ENCODE results near the gene CCDC33.

CCDC33 gene

DNA sequence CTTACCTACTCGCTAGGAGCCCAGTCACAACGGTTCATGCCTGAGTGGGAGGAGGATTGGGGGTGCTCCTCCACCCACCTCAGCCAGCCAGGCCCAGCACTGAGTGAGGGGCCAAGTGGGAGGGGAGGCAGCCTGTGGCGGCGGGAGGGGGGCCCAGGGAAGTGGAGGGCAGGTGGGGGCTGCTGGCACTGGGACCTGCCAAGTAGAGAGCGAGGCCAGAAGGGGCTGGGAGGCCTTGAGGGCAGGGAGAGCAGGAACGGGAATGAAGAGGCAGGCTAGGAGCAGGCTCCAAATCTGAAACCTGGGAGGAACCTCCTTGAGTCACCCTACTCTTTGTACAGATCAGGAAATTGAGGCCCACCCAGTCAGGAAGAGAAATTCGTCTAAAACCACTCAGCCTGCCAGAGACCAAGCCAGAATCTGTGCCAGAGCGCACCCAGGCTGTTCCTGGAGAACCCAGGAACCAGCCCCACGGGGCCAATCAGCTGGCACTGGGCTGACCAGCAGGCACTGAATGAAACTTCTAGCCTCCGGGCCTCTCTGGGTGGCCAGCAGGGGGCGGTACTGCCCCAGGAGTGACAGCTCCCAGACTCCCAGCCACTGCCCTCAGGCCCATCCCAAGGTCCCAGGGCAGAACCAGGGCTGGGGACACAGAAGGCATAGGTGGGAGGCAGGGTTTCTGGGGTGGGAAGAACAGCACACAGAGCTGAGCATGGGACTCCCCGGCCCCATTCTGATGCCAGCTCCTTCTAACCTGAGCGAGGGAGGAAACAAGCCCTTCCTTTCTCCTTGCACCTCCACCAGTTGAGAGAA lies 146.1 kb downstream of the CCDC33 start:
- TF ChIP-seq, protein P1, sequence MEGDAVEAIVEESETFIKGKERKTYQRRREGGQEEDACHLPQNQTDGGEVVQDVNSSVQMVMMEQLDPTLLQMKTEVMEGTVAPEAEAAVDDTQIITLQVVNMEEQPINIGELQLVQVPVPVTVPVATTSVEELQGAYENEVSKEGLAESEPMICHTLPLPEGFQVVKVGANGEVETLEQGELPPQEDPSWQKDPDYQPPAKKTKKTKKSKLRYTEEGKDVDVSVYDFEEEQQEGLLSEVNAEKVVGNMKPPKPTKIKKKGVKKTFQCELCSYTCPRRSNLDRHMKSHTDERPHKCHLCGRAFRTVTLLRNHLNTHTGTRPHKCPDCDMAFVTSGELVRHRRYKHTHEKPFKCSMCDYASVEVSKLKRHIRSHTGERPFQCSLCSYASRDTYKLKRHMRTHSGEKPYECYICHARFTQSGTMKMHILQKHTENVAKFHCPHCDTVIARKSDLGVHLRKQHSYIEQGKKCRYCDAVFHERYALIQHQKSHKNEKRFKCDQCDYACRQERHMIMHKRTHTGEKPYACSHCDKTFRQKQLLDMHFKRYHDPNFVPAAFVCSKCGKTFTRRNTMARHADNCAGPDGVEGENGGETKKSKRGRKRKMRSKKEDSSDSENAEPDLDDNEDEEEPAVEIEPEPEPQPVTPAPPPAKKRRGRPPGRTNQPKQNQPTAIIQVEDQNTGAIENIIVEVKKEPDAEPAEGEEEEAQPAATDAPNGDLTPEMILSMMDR (IDR thresholded peaks at IDR 0.05; ENCODE audit: insufficient read depth, missing control alignments): peak; percentile 87
- FAIRE-seq: no peak
- DNase-seq (ENCODE audit: insufficient read length, low spot score): peak; percentile 99

DNA sequence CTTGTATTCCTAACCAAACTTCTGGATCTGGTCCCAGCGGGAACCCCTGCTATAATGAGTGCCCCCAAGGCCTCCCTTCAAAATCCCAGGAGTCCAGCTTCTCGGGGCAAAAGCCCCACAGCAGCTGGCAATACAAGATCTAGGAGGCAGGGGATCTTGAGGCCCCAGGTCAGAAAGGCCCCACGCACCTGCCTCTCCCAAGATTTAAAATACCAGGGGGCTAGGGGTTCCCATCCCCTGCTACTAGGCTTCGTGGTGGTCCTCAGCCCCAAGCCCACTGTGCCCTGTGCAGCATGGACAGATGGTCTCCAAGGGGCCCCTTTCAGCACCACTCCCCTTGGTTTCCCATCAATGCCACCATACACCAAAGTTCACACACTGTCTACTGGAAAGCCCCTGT lies 147.2 kb downstream of the CCDC33 start:
- DNase-seq (ENCODE audit: insufficient read length, low spot score) (no peak), FAIRE-seq (no peak)
- TF ChIP-seq, protein P1 (IDR thresholded peaks at IDR 0.05; ENCODE audit: insufficient read depth, missing control alignments): no peak

DNA sequence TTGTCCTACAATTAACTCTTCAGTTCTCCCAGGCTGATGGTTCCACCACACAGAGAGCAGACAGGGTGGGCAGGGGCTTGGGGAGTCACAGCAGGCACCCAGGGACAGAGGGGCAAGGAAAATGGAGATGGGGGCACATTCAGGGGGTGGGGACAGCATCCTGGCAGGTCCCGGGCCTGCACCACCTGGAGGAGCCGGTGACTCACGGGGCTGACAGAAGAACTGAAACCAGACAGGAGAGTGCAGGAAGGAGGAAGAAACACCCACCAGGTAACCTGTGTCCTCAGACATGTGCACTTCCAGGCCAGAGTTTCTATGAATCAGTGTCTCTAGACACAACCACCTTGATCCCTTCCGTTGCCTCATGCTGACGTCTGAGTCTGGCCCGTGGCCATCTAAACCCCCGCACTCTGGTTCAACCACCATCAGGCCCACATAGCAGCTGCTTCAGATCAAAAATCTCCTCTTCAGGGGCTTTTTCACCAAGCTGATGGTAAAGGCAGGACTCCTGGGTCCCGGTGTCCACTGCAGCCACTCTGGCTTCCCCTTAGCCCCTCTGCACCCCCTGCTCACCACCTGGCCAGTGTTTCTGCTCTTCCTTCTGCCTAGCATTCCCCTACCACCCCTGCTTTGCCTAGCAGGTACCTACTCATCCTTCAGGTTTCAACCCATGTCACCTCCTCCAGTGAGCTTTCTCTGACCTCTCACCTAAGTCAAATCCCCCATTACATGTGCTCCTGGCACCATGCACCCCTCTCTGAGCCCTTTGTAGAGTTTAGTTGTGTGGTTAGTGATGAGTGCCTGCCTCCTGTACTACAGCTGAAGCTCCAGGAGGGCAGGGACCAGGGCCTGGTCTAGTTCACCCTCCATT lies 147.8 kb downstream of the CCDC33 start:
- TF ChIP-seq, protein P1 (IDR thresholded peaks at IDR 0.05; ENCODE audit: insufficient read depth, missing control alignments): no peak
- no peak for DNase-seq (ENCODE audit: insufficient read length, low spot score)
- FAIRE-seq: no peak

DNA sequence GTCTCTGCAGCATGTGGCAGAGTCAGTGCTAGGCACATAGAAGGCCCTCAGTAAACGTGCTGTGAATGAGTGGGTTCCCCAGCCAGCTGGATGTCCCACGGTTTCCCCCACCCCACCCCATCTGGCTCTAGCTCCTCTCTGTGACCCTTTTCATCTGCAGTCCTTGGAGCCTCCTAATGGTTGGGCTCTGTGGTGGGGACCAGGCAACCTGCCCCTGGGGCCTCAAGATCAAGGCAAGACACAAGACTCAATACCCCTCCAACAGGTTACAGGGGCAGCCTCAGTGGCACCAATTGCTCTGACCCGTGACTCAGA lies 148.4 kb downstream of the CCDC33 start:
- FAIRE-seq (no peak), DNase-seq (ENCODE audit: insufficient read length, low spot score) (no peak)
- TF ChIP-seq, protein P1 (IDR thresholded peaks at IDR 0.05; ENCODE audit: insufficient read depth, missing control alignments): no peak

DNA sequence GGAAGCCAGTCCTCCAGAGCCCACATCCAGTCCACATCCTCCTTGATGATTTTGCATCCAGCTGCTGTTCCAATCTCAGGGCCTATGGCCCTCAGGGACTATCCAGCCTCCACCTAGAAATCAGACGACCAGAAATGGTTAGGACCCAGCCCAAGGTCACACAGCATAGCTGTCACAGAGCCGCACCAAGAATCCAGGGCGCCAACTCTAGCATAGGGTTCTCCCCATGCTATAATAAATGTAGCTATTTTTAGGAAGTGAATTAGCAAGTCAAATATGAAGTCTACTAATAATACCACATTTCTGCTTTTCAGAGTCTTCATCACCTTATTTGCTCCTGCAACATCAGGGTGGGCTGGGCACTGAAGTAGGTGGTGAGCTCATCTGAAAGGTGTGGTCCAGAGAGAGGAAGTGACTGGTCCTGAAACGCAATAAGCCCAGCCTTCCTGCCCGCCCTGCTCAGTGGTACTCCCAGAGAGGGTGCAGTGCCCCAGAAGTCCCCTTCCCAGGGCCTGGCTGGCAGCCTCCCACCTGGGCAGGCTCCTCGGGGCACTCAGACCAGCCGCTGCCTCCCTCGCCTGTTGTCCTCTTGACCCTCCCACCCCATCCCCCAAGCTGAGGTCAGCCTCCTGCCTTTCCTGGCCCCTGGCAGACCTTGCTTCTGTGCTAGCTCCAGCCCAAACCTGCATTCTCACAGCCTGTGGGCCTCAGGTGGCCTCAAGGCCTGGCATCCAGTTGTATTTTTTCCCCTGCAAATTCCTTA lies 148.9 kb downstream of the CCDC33 start:
- DNase-seq (ENCODE audit: insufficient read length, low spot score) (no peak), FAIRE-seq (no peak)
- TF ChIP-seq, protein P1 (IDR thresholded peaks at IDR 0.05; ENCODE audit: insufficient read depth, missing control alignments): no peak

DNA sequence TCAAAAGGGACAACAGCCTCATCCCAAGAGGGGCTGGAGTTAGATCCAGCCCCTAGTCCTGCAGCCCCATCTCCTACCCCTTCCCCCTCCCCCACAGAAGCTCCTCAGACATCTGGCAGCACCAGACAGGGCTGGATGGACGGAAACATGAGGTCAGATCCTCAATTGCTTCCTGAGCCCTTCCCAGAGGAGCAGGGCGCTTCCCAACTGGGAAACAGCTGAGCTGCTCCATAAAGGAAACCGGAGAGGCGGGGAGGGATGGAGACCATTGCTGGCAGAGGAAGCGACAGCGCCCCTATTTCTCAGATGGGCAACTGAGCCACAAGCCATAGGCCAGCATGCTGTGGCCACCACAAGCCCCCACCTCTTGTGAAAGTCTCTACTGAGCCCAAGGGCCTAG lies 149.6 kb downstream of the CCDC33 start:
- no peak for FAIRE-seq

More for the DNA sequence above, 149.6 kb downstream of the CCDC33 start:
- DNase-seq (ENCODE audit: insufficient read length, low spot score): no peak
- TF ChIP-seq, protein P1 (IDR thresholded peaks at IDR 0.05; ENCODE audit: insufficient read depth, missing control alignments): no peak

Measured in D721Med (cell line).